HepG2 (cell line): ENCODE results near the gene GJD4. TPM values are rescaled to one million over a fixed set of nuclear protein-coding genes. Genes with fewer than 3 reads are reported as not detected.

Experiments
- ATAC-seq: fragments of 200-7000 bp; cut with Tn5 transposase; 3 replicates; pipeline ENCODE4 v1.9.1; 2020; ENCODE audit warnings: mild to moderate bottlenecking, moderate library complexity
- BruUV-seq: library from RNA; stranded (reverse); fragments of 400-500 nt; replicated peaks from 2 replicates; lab custom pipeline; 2021; lab: Mats Ljungman, UMichigan
- CTCF ChIA-PET: fragments of 300-600 bp; formaldehyde crosslinking; extraction: SDS; loops from one replicate; lab custom pipeline; 2021; ENCODE audit warnings: low total read pairs, inconsistent platforms, low intra/inter-chr PET ratio; lab: Yijun Ruan, JAX
- POLR2A ChIA-PET: fragments of 350-600 bp; sonication (Branson Sonifier 250); formaldehyde crosslinking; loops from one replicate; lab custom pipeline; 2020; ENCODE audit warnings: antibody characterized with exemption, inconsistent platforms; lab: Yijun Ruan, JAX
- DNase-seq: peaks from one replicate; pipeline ENCODE4 v3.0.0-alpha.2; 2015; ENCODE audit warnings: low spot score
- FAIRE-seq: peaks from 3 replicates; lab custom pipeline; 2011; peaks lifted over from hg19 to GRCh38; lab: Jason Lieb, UNC
- H2AFZ ChIP-seq: one replicate; pipeline ENCODE4 v1.6.1; 2011; ENCODE audit warnings: low read length, inconsistent platforms
- H3K27ac ChIP-seq: fragments of 300-600 bp; 3 replicates; pipeline ENCODE4 v1.8.0; 2011; ENCODE audit warnings: mixed run types, mild to moderate bottlenecking, mixed read lengths, low read length, inconsistent platforms; ENCODE audit not compliant: insufficient read depth; ENCODE audit errors: extremely low read length
- H3K27me3 ChIP-seq, 2 experiments: fragments of 200-600 bp in 1 of 2; 2 replicates in 1 of 2; 3 replicates in 1 of 2; pipeline versions ENCODE4 v1.6.0 to v1.8.0; 2011; ENCODE audit warnings: low read length in 2 of 2, mild to moderate bottlenecking in 2 of 2, moderate library complexity in 2 of 2, inconsistent platforms in 1 of 2; ENCODE audit not compliant: insufficient read depth in 2 of 2, control insufficient read depth in 1 of 2
- H3K36me3 ChIP-seq, 2 experiments: fragments of 200-600 bp in 1 of 2; replicated peaks in 1 of 2; 2 replicates in 1 of 2; 3 replicates in 1 of 2; pipeline versions ENCODE4 v1.5.1 to v1.8.0; 2011; ENCODE audit warnings: low read length in 2 of 2, inconsistent platforms in 1 of 2; ENCODE audit not compliant: insufficient read depth in 2 of 2, control insufficient read depth in 1 of 2
- H3K4me1 ChIP-seq: 2 replicates; pipeline ENCODE4 v1.5.1; 2012; ENCODE audit warnings: low read length, inconsistent platforms; ENCODE audit not compliant: insufficient read depth
- H3K4me2 ChIP-seq: 2 replicates; pipeline ENCODE4 v1.6.0; 2011; ENCODE audit warnings: low read depth, low read length, inconsistent platforms
- H3K4me3 ChIP-seq, 3 experiments: fragments of 200-600 bp in 1 of 3; sonication (generic), shearing (Covaris generic) in 1 of 3; replicated peaks in 1 of 3; 2 replicates each; pipeline ENCODE4 v1.5.1; 2011 to 2016; ENCODE audit warnings: low read length in 3 of 3, inconsistent platforms in 2 of 3, low read depth in 2 of 3, mild to moderate bottlenecking in 2 of 3, control low read depth in 1 of 3, mixed read lengths in 1 of 3; ENCODE audit not compliant: insufficient read depth in 1 of 3
- H3K79me2 ChIP-seq: one replicate; pipeline ENCODE4 v1.6.1; 2011; ENCODE audit warnings: low read length, inconsistent platforms; ENCODE audit not compliant: insufficient read depth
- H3K9ac ChIP-seq: 2 replicates; pipeline ENCODE4 v1.6.0; 2011; ENCODE audit warnings: mild to moderate bottlenecking, low read depth, low read length, inconsistent platforms; ENCODE audit not compliant: insufficient read depth
- H3K9me3 ChIP-seq: 2 replicates; pipeline ENCODE4 v1.5.1; 2012; ENCODE audit warnings: mild to moderate bottlenecking, low read length
- H4K20me1 ChIP-seq: 2 replicates; pipeline ENCODE4 v1.6.0; 2011; ENCODE audit warnings: inconsistent platforms, mild to moderate bottlenecking, low read length, moderate library complexity; ENCODE audit not compliant: insufficient read depth
- ATAD3A ChIP-seq: sonication (generic); formaldehyde crosslinking; IDR thresholded peaks from 2 replicates; pipeline ENCODE4 v1.4.0; 2020; ENCODE audit warnings: missing genetic modification reagents
- ELK4 ChIP-seq: sonication (generic); formaldehyde crosslinking; IDR thresholded peaks from 2 replicates; pipeline ENCODE4 v1.9.0; 2021; ENCODE audit warnings: missing genetic modification reagents, borderline replicate concordance
- GATAD2A ChIP-seq: IDR thresholded peaks from 2 replicates; pipeline ENCODE4 v1.6.1; 2016
- SRSF9 ChIP-seq: fragments of 200-400 bp; formaldehyde crosslinking; IDR thresholded peaks from 2 replicates; pipeline ENCODE4 v1.6.1; 2018; ENCODE audit warnings: borderline replicate concordance, mild to moderate bottlenecking, low read depth, low read length; ENCODE audit not compliant: insufficient read depth, poor library complexity, severe bottlenecking
- ZNF574 ChIP-seq: sonication (generic); formaldehyde crosslinking; IDR thresholded peaks from 2 replicates; pipeline ENCODE4 v1.4.0; 2020; ENCODE audit warnings: missing genetic modification reagents
- ZNF619 ChIP-seq: sonication (generic); formaldehyde crosslinking; IDR thresholded peaks from 2 replicates; pipeline ENCODE4 v1.4.0; 2020; ENCODE audit warnings: mild to moderate bottlenecking, missing genetic modification reagents
- WGBS: methylation state at CpG from one replicate; pipeline ENCODE4 v1.1.6; 2017; ENCODE audit warnings: low lambda C conversion rate; 5-methylcytosine and 5-hydroxymethylcytosine counted together
- in situ Hi-C: cut with HindIII; loops from 2 replicates; pipeline ENCODE4 v1.10.0; 2017; ENCODE audit warnings: low pct_unique_long_range_greater_than_20kb; ENCODE audit not compliant: extremely low pct_ligation_motif_present
- intact Hi-C: fragments of 100-400 bp; cut with micrococcal nuclease; formaldehyde crosslinking; loops from one replicate; pipeline ENCODE4 v1.10.0; 2022; ENCODE audit not compliant: unreplicated experiment
- polyA plus RNA-seq, 8 experiments: library from polyadenylated mRNA; depleted of rRNA in 3 of 8; stranded (reverse) in 7 of 8; unstranded in 1 of 8; fragments of >200 nt; fragmentation: Illumina TruSeq in 4 of 8; extraction: Trizol in 4 of 8; gene quantifications; 2 replicates each; pipeline versions ENCODE4 v1.2.1 to v1.2.3, GENCODE V29; 2011 to 2016; ENCODE audit warnings: low read depth in 4 of 8, missing spikeins in 1 of 8, mixed read lengths in 1 of 8; ENCODE audit not compliant: insufficient read depth in 1 of 8
- total RNA-seq, 5 experiments: library from RNA; depleted of rRNA; stranded (reverse); fragments of >200 nt; fragmentation: Illumina TruSeq; extraction: Trizol; gene quantifications; 2 replicates each; pipeline ENCODE4 v1.2.3, GENCODE V29; 2016; ENCODE audit warnings: low read depth in 1 of 5

GJD4 gene
- total and polyA plus RNA-seq, 2 of the 13 experiments (the other 11 are each of a cell fraction or from before 2014, with no cell fraction given): not detected

- no peak for TF ChIP-seq ELK4 (CRISPR knock-in tag)
- TF ChIP-seq ZNF574 (CRISPR knock-in tag): peak; percentile 23; the same call in 1 of the 2 replicates
- no peak for TF ChIP-seq ZNF619 (CRISPR knock-in tag)
- TF ChIP-seq GATAD2A (CRISPR knock-in tag): 0 out of 2 replicates have a peak, but pooled peaks have one; percentile 40
- TF ChIP-seq ATAD3A (CRISPR knock-in tag): no peak
These were observed 41.8 kb upstream of the GJD4 start (continued) for GRCh38 chr10:35563261-35563891.

- H3K4me2 ChIP-seq: no peak overlapping the region
- no peaks in the 10 kb centered on the region for H3K9me3 ChIP-seq
- H3K27me3 ChIP-seq: no peaks in the 10 kb centered on the region
- 96% methylated on average over 3 of the region's 6 CpGs for WGBS
- H3K27ac ChIP-seq: no peak overlapping the region
- intact Hi-C loops (no loop called here), in situ Hi-C loops (loop anchor here (25.0 kb wide), 1 partner anchor 452 kb away; no protein-coding TSS in a partner anchor)
- H3K36me3 ChIP-seq: peaks cover 21 to 56% of the 10 kb centered on the region in 2 experiments
- no peaks in the 10 kb centered on the region for H3K4me1 ChIP-seq
- no peak overlapping the region for H3K4me3 ChIP-seq
- no peaks in the 10 kb centered on the region for H4K20me1 ChIP-seq
- no peaks in the 10 kb centered on the region for H3K79me2 ChIP-seq
- FAIRE-seq: no peak
- no peak for DNase-seq
- H2AFZ ChIP-seq: no peak overlapping the region
- ATAC-seq: no peak
- no TSS peak for BruUV-seq
- CTCF ChIA-PET: no interaction called here
- TF ChIP-seq SRSF9: no peak
- H3K9ac ChIP-seq: no peak overlapping the region
- POLR2A ChIA-PET: no interaction called here
These were observed 40.7 kb upstream of the GJD4 start for GRCh38 chr10:35564341-35564968.
